OCI-LY7 (cell line): ENCODE data around the gene NFATC2IP. TPM values are rescaled to one million over a fixed set of nuclear protein-coding genes. Genes with fewer than 3 reads are reported as not detected.
A peak's percentile ranks its signal among the peaks of the same experiment; 100 is the strongest.

Source experiments
- BruUV-seq: library from RNA; stranded (reverse); fragments of 400-500 nt; replicated peaks from 2 replicates; lab custom pipeline; 2021; lab: Mats Ljungman, UMichigan
- CTCF ChIA-PET: fragments of 300-600 bp; sonication (Branson Sonifier 250); formaldehyde crosslinking; loops from one replicate; lab custom pipeline; 2022; ENCODE audit warnings: antibody characterized with exemption; ENCODE audit not compliant: unreplicated experiment; lab: Charles Lee
- POLR2A ChIA-PET: fragments of 300-600 bp; sonication (Branson Sonifier 250); formaldehyde crosslinking; loops from one replicate; lab custom pipeline; 2022; ENCODE audit warnings: antibody characterized with exemption; lab: Charles Lee
- DNase-seq: peaks from one replicate; pipeline ENCODE4 v3.0.0-alpha.2; 2015; ENCODE audit warnings: low spot score
- H2AFZ ChIP-seq: fragments of 200-600 bp; sonication (generic), shearing (Covaris generic); 2 replicates; pipeline ENCODE4 v1.6.1; 2014; ENCODE audit warnings: mild to moderate bottlenecking, antibody characterized with exemption, low read length, moderate library complexity
- H3K27ac ChIP-seq: fragments of 200-600 bp; sonication (generic); 2 replicates; pipeline ENCODE4 v1.5.1; 2014; ENCODE audit warnings: mixed run types, low read depth, mild to moderate bottlenecking, moderate library complexity, low read length, inconsistent platforms; ENCODE audit not compliant: poor library complexity, severe bottlenecking
- H3K36me3 ChIP-seq: fragments of 200-600 bp; sonication (generic); 2 replicates; pipeline ENCODE4 v1.6.1; 2014; ENCODE audit warnings: mild to moderate bottlenecking, antibody characterized with exemption, low read length, moderate library complexity, mixed read lengths; ENCODE audit not compliant: insufficient read depth
- H3K4me1 ChIP-seq: fragments of 200-600 bp; sonication (generic); 2 replicates; pipeline ENCODE4 v1.5.1; 2014; ENCODE audit warnings: mild to moderate bottlenecking, low read length; ENCODE audit not compliant: insufficient read depth, poor library complexity, severe bottlenecking
- H3K4me2 ChIP-seq: fragments of 200-600 bp; sonication (generic); 2 replicates; pipeline ENCODE4 v1.6.1; 2014; ENCODE audit warnings: mild to moderate bottlenecking, low read length
- H3K4me3 ChIP-seq: fragments of 200-600 bp; sonication (generic); 2 replicates; pipeline ENCODE4 v1.5.1; 2014; ENCODE audit warnings: mild to moderate bottlenecking, low read depth, low read length; ENCODE audit not compliant: poor library complexity, severe bottlenecking
- H3K79me2 ChIP-seq: fragments of 200-600 bp; sonication (generic); 2 replicates; pipeline ENCODE4 v1.6.1; 2016; ENCODE audit warnings: low read depth, mild to moderate bottlenecking, low read length, moderate library complexity, mixed read lengths; ENCODE audit not compliant: insufficient read depth
- H3K9me2 ChIP-seq: fragments of 200-600 bp; sonication (generic); 2 replicates; pipeline ENCODE4 v1.6.1; 2016; ENCODE audit warnings: mild to moderate bottlenecking, low read length, mixed read lengths; ENCODE audit not compliant: insufficient read depth
- H3K9me3 ChIP-seq: fragments of 200-600 bp; sonication (generic); 2 replicates; pipeline ENCODE4 v1.6.1; 2014; ENCODE audit warnings: mild to moderate bottlenecking, mixed run types, low read length, mixed read lengths
- H4K20me1 ChIP-seq: fragments of 200-600 bp; sonication (generic); 2 replicates; pipeline ENCODE4 v1.6.1; 2014; ENCODE audit warnings: mild to moderate bottlenecking, antibody characterized with exemption, low read length, moderate library complexity, mixed read lengths; ENCODE audit not compliant: insufficient read depth
- EZH2phosphoT487 ChIP-seq: fragments of 200-600 bp; sonication (generic); IDR thresholded peaks from 2 replicates; pipeline ENCODE4 v1.6.1; 2018; ENCODE audit warnings: low read depth, borderline replicate concordance, mild to moderate bottlenecking, mixed run types, antibody characterized with exemption, low read length, moderate library complexity, mixed read lengths
- intact Hi-C: fragments of 100-400 bp; cut with micrococcal nuclease; formaldehyde crosslinking; loops from one replicate; pipeline ENCODE4 v1.10.0; 2022; ENCODE audit not compliant: unreplicated experiment
- total RNA-seq, 2 experiments: library from RNA; depleted of rRNA in 1 of 2; stranded (reverse); fragments of >200 nt in 1 of 2; shearing (Covaris generic) in 1 of 2; gene quantifications; 2 replicates each; pipeline ENCODE4 v1.2.3, GENCODE V29; 2014 to 2022
- TF ChIP-seq, protein P1 (sequence below): fragments of 200-600 bp; sonication (generic); conservative IDR thresholded peaks from 2 replicates; pipeline ENCODE4 v1.5.1; 2014; ENCODE audit warnings: mild to moderate bottlenecking, antibody characterized with exemption, low read length, moderate library complexity, mixed read lengths

NFATC2IP gene
- total RNA-seq, 2 experiments from 2014 or later, result 73.0 to 114 TPM

DNA sequence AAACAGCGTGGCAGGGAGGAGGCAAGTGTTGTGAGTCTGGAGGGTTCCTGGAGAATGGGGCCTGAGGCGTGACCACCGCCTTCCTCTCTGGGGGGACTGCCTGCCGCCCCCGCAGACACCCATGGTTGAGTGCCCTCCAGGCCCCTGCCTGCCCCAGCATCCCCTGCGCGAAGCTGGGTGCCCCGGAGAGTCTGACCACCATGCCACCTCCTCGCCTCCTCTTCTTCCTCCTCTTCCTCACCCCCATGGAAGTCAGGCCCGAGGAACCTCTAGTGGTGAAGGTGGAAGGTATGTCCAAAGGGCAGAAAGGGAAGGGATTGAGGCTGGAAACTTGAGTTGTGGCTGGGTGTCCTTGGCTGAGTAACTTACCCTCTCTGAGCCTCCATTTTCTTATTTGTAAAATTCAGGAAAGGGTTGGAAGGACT lies 18.9 kb upstream of the NFATC2IP start, which contains the start of gene CD19:
TSS of gene CD19 (plus strand) at position 171 of the 425 bp plus-strand sequence. CDS start at position 201, 30 bp downstream.
- peak within 1 kb of the TSS; percentile 0; the same call in 1 of the 2 replicates for H2AFZ ChIP-seq
- peak within 1 kb of the TSS; percentile 78 for H3K4me3 ChIP-seq
- H3K4me2 ChIP-seq, result peak within 1 kb of the TSS; percentile 86
- peaks cover 83% of the 10 kb centered on the region for H3K4me1 ChIP-seq
- no peaks in the 10 kb centered on the region for H3K9me2 ChIP-seq
- DNase-seq, result peak; percentile 69
- TF ChIP-seq EZH2phosphoT487, result no peak
- TF ChIP-seq, protein P1, sequence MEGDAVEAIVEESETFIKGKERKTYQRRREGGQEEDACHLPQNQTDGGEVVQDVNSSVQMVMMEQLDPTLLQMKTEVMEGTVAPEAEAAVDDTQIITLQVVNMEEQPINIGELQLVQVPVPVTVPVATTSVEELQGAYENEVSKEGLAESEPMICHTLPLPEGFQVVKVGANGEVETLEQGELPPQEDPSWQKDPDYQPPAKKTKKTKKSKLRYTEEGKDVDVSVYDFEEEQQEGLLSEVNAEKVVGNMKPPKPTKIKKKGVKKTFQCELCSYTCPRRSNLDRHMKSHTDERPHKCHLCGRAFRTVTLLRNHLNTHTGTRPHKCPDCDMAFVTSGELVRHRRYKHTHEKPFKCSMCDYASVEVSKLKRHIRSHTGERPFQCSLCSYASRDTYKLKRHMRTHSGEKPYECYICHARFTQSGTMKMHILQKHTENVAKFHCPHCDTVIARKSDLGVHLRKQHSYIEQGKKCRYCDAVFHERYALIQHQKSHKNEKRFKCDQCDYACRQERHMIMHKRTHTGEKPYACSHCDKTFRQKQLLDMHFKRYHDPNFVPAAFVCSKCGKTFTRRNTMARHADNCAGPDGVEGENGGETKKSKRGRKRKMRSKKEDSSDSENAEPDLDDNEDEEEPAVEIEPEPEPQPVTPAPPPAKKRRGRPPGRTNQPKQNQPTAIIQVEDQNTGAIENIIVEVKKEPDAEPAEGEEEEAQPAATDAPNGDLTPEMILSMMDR, result no peak; the same call in 1 of the 2 replicates
- POLR2A ChIA-PET, result interaction anchor here (0.7 to 2.9 kb wide), 5 partner anchors 9 to 357 kb away, joined by 3 to 37 read pairs (median 8); no protein-coding TSS in a partner anchor
- no peaks in the 10 kb centered on the region for H4K20me1 ChIP-seq
- H3K36me3 ChIP-seq, result peaks cover 32% of the 10 kb centered on the region
- peaks cover 23% of the 10 kb centered on the region; the same call in 1 of the 2 replicates for H3K79me2 ChIP-seq
- peak within 1 kb of the TSS; percentile 99 for H3K27ac ChIP-seq
- H3K9me3 ChIP-seq, result no peaks in the 10 kb centered on the region
- intact Hi-C loops, result loop anchor here (1.0 kb wide), 1 partner anchor 8 kb away; no protein-coding TSS in a partner anchor
- BruUV-seq, result no TSS peak
- CTCF ChIA-PET, result interaction anchor here (0.6 kb wide), 1 partner anchor 9 kb away, joined by 4 read pairs; no protein-coding TSS in a partner anchor

- H2AFZ ChIP-seq, result peak overlapping the region; percentile 0; the same call in 1 of the 2 replicates
- H3K79me2 ChIP-seq, result peaks cover 23% of the 10 kb centered on the region; the same call in 1 of the 2 replicates
- peak overlapping the region; percentile 78 for H3K4me3 ChIP-seq
- BruUV-seq, result TSS peak; percentile 70
- ChIA-PET POLR2A (interaction anchor here (0.6 to 2.9 kb wide), 10 partner anchors 10 to 73 kb away, joined by 3 to 37 read pairs (median 7); no protein-coding TSS in a partner anchor), CTCF (interaction anchor here (1.1 to 1.3 kb wide), 2 partner anchors 9 to 13 kb away, joined by 3 to 8 read pairs; no protein-coding TSS in a partner anchor)
- H3K27ac ChIP-seq, result peak overlapping the region; percentile 99
- H3K9me3 ChIP-seq, result no peaks in the 10 kb centered on the region
- no peaks in the 10 kb centered on the region for H4K20me1 ChIP-seq
- peaks cover 39% of the 10 kb centered on the region for H3K36me3 ChIP-seq
- H3K4me2 ChIP-seq, result peak overlapping the region; percentile 86
- DNase-seq, result peak; percentile 52
- TF ChIP-seq EZH2phosphoT487, result no peak
- TF ChIP-seq, protein P1, result no peak; the same call in 1 of the 2 replicates
- no peaks in the 10 kb centered on the region for H3K9me2 ChIP-seq
- intact Hi-C loops, result loop anchor here (1.0 kb wide), 1 partner anchor 8 kb away; no protein-coding TSS in a partner anchor
- peaks cover 80% of the 10 kb centered on the region for H3K4me1 ChIP-seq
Measured at GRCh38 chr16:28932339-28933141, 18.2 kb upstream of the NFATC2IP start.
